Fibroblast of lung (primary cell): ENCODE data around the gene HGS.

Experiments used
- CTCF ChIP-seq, 2 donors: IDR thresholded peaks in 1 of 2; conservative IDR thresholded peaks in 1 of 2; 1 replicate in 1 of 2; 2 replicates in 1 of 2; pipeline ENCODE4 v1.5.1; 2011 to 2012; ENCODE audit warnings: low read length in 2 of 2, control low read depth in 1 of 2, inconsistent platforms in 1 of 2, low read depth in 1 of 2, mild to moderate bottlenecking in 1 of 2
- EZH2 ChIP-seq: IDR thresholded peaks from 2 replicates; pipeline ENCODE4 v1.5.1; 2012; ENCODE audit warnings: low read length, control low read depth, mild to moderate bottlenecking; ENCODE audit errors: missing control alignments

GRCh38 chr17:81735264-81736102 is 51.7 kb downstream of the HGS start:
- TF ChIP-seq CTCF (conservative IDR thresholded peaks at IDR 0.05 in 1 of 2, IDR thresholded peaks at IDR 0.05 in 1 of 2; ENCODE audit: low read depth in 1 of 2, low read length in 2 of 2) = no peak
- no peak for TF ChIP-seq EZH2
